Astrocyte of the hippocampus (primary cell): Measurements from ENCODE around the gene TEX14.
A peak's percentile ranks its signal among the peaks of the same experiment; 100 is the strongest.
"Not testable (repeated sequence)": the region's sequence is repeated elsewhere in the genome, so short reads cannot be mapped to it uniquely, and the experiment has no call there.

Experiments used
- DNase-seq: peaks from one replicate; pipeline ENCODE4 v3.0.0; 2011; ENCODE audit warnings: low read depth, low spot score

TEX14 gene

GRCh38 chr17:58568044-58568799, 123.6 kb downstream of the TEX14 start:
- no peak for DNase-seq

GRCh38 chr17:58565389-58566311, 126.2 kb downstream of the TEX14 start:
- no peak for DNase-seq

- DNase-seq, result no peak
Measured at GRCh38 chr17:58564971-58565370, 126.9 kb downstream of the TEX14 start.

GRCh38 chr17:58564243-58564642, 127.6 kb downstream of the TEX14 start:
- DNase-seq, result no peak

- DNase-seq, result no peak
Measured at GRCh38 chr17:58560511-58560910, 131.3 kb downstream of the TEX14 start.

- no peak for DNase-seq
Measured at GRCh38 chr17:58557981-58558380, 133.9 kb downstream of the TEX14 start.

GRCh38 chr17:58556833-58557250, 135.0 kb downstream of the TEX14 start:
- peak; percentile 69 for DNase-seq

GRCh38 chr17:58555109-58555508, 136.7 kb downstream of the TEX14 start:
- not testable (repeated sequence) for DNase-seq

GRCh38 chr17:58541249-58541648, 150.6 kb downstream of the TEX14 start:
- no peak for DNase-seq

- DNase-seq, result no peak
Measured at GRCh38 chr17:58539698-58540097, 152.1 kb downstream of the TEX14 start.

- no peak for DNase-seq
Measured at GRCh38 chr17:58538811-58539409, 152.9 kb downstream of the TEX14 start.

GRCh38 chr17:58537266-58537665, 154.6 kb downstream of the TEX14 start:
- DNase-seq, result no peak

GRCh38 chr17:58536542-58536941, 155.3 kb downstream of the TEX14 start:
- no peak for DNase-seq

GRCh38 chr17:58535431-58535830, 156.4 kb downstream of the TEX14 start:
- DNase-seq, result peak; percentile 50

- DNase-seq, result no peak
Measured at GRCh38 chr17:58534901-58535421, 156.9 kb downstream of the TEX14 start.

- DNase-seq, result no peak
Measured at GRCh38 chr17:58534331-58534730, 157.5 kb downstream of the TEX14 start.

- no peak for DNase-seq
Measured at GRCh38 chr17:58533616-58534188, 158.1 kb downstream of the TEX14 start.

- DNase-seq, result no peak
Measured at GRCh38 chr17:58532555-58532951, 159.3 kb downstream of the TEX14 start.

- DNase-seq, result peak; percentile 80
Measured at GRCh38 chr17:58531661-58532554, 159.9 kb downstream of the TEX14 start.

GRCh38 chr17:58531122-58531521, 160.7 kb downstream of the TEX14 start:
- DNase-seq, result no peak

- no peak for DNase-seq
Measured at GRCh38 chr17:58530655-58531054, 161.2 kb downstream of the TEX14 start.
